Measurements from ENCODE around the gene SERPINA1. TPM values are rescaled to one million over a fixed set of nuclear protein-coding genes. Genes with fewer than 3 reads are reported as not detected.

SERPINA1 gene
- total and polyA plus RNA-seq, 2 of the 13 experiments (the other 11 are each of a cell fraction or from before 2014, with no cell fraction given), result 3,266 to 11,015 TPM

- no peak overlapping the region for H3K9ac ChIP-seq (ENCODE audit: insufficient read depth, low read depth, low read length)
- peak; percentile 49 for ATAC-seq
- H3K4me2 ChIP-seq (ENCODE audit: low read depth, low read length), result no peak overlapping the region
- H3K4me1 ChIP-seq (ENCODE audit: insufficient read depth, low read length), result peaks cover 80% of the 10 kb centered on the region
- CTCF ChIA-PET (ENCODE audit: low intra/inter-chr PET ratio, low total read pairs), result no interaction called here
- intact Hi-C loops (cut with micrococcal nuclease; ENCODE audit: unreplicated experiment) (no loop called here), in situ Hi-C loops (cut with HindIII; ENCODE audit: extremely low pct_ligation_motif_present, low pct_unique_long_range_greater_than_20kb) (no loop called here)
- no peak overlapping the region for H3K4me3 ChIP-seq (replicated peaks in 1 of 3; ENCODE audit: insufficient read depth in 1 of 3, low read depth in 2 of 3, low read length in 3 of 3)
- no CpG with 5 or more reads among the region's 2 CpGs for WGBS (ENCODE audit: low lambda C conversion rate)
- no peaks in the 10 kb centered on the region for H4K20me1 ChIP-seq (ENCODE audit: insufficient read depth, low read length)
- H3K9me3 ChIP-seq (ENCODE audit: low read length), result no peaks in the 10 kb centered on the region
- H3K36me3 ChIP-seq (replicated peaks in 1 of 2; ENCODE audit: control insufficient read depth in 1 of 2, insufficient read depth in 2 of 2, low read length in 2 of 2), result no peaks in the 10 kb centered on the region
- POLR2A ChIA-PET, result interaction anchor here (0.9 to 1.8 kb wide), 4 partner anchors 8 to 50 kb away, joined by 3 to 7 read pairs (median 4); partner anchors contain the start of gene SERPINA6
- H3K27ac ChIP-seq (ENCODE audit: extremely low read length, insufficient read depth, low read length), result no peak overlapping the region
- no peak for DNase-seq (ENCODE audit: low spot score)
- H3K27me3 ChIP-seq (ENCODE audit: control insufficient read depth in 1 of 2, insufficient read depth in 2 of 2, low read length in 2 of 2), result no peaks in the 10 kb centered on the region
- FAIRE-seq, result no peak
- TF ChIP-seq ZSCAN29 (CRISPR knock-in tag; conservative IDR thresholded peaks at IDR 0.05) (no peak), STAG1 (CRISPR knock-in tag; IDR thresholded peaks at IDR 0.05) (no peak), CBFB (CRISPR knock-in tag; IDR thresholded peaks at IDR 0.05) (no peak), JUND (CRISPR knock-in tag; IDR thresholded peaks at IDR 0.05) (no peak), ZGPAT (CRISPR knock-in tag; IDR thresholded peaks at IDR 0.05) (no peak), ZBTB34 (CRISPR knock-in tag; IDR thresholded peaks at IDR 0.05) (no peak), NFE2L1 (CRISPR knock-in tag; IDR thresholded peaks at IDR 0.05; ENCODE audit: borderline replicate concordance) (no peak), RBAK (CRISPR knock-in tag; IDR thresholded peaks at IDR 0.05) (no peak)
- TF ChIP-seq, protein P1, sequence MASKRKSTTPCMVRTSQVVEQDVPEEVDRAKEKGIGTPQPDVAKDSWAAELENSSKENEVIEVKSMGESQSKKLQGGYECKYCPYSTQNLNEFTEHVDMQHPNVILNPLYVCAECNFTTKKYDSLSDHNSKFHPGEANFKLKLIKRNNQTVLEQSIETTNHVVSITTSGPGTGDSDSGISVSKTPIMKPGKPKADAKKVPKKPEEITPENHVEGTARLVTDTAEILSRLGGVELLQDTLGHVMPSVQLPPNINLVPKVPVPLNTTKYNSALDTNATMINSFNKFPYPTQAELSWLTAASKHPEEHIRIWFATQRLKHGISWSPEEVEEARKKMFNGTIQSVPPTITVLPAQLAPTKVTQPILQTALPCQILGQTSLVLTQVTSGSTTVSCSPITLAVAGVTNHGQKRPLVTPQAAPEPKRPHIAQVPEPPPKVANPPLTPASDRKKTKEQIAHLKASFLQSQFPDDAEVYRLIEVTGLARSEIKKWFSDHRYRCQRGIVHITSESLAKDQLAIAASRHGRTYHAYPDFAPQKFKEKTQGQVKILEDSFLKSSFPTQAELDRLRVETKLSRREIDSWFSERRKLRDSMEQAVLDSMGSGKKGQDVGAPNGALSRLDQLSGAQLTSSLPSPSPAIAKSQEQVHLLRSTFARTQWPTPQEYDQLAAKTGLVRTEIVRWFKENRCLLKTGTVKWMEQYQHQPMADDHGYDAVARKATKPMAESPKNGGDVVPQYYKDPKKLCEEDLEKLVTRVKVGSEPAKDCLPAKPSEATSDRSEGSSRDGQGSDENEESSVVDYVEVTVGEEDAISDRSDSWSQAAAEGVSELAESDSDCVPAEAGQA (IDR thresholded peaks at IDR 0.05; ENCODE audit: low read depth), result no peak
- TF ChIP-seq, protein P1 (CRISPR knock-in tag; IDR thresholded peaks at IDR 0.05; ENCODE audit: borderline replicate concordance), result no peak
- no TSS peak for BruUV-seq (replicated peaks)
- H3K79me2 ChIP-seq (ENCODE audit: insufficient read depth, low read length), result no peaks in the 10 kb centered on the region
- H2AFZ ChIP-seq (ENCODE audit: low read length), result no peak overlapping the region
These were observed 57.5 kb downstream of the SERPINA1 start for GRCh38 chr14:94330857-94331256.
